ENCODE measurements around the gene CPEB2. TPM values are rescaled to one million over a fixed set of nuclear protein-coding genes. Genes with fewer than 3 reads are reported as not detected.
"Not testable (repeated sequence)": the region's sequence is repeated elsewhere in the genome, so short reads cannot be mapped to it uniquely, and the experiment has no call there.

CPEB2 gene
- total and polyA plus RNA-seq, 2 experiments from 2014 or later: 3.5 to 6.6 TPM

DNA sequence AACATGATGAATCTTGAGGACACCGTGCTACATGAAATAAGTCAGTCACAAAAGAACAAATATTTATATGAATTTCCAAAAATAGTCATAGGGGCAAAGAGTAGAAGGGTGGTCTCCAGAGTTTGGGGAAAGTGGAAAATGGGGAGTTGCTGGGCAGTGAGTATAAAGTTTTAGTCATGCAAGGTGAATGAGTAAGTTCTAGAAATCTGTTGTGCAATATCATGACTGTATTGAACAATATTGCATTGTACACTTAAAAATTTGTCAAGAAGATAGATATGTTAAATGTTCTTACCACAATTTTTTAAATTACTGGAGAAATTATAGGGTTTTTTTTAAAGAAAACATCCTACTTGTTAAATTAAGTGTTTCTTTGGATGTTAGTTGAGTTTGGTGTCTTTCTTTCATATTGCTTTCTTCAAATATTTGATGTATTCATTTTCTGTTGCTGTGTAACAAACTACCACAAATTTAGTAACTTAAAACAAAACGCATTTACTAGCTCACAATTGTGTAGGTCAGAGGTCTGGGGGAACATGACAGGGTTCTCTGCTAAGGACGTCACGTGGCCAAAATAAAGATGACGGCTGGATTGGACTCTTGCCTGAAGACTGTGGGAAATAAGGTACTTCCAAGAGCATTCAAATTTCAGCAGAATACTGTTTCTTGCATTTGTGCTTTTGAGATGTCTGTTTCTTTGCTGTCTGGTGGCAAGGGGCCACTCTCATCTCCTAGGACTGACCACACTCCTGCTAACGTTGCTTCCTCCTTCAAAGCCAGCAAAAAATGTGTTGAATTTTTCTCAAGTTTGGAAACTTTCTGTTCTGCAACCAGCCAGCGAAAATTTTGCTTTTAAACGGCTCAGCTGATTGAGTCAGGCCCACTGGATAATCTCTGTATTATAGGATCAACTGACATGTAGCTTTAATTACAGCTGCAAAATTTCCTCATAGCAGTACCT lies 76.7 kb downstream of the CPEB2 start:
- Histone ChIP-seq H3K79me2 (ENCODE audit: insufficient read depth) (no peaks in the 10 kb centered on the region), H3K9me2 (ENCODE audit: insufficient read depth) (no peaks in the 10 kb centered on the region), H3K4me3 (no peak overlapping the region; the same call in 1 of the 2 replicates), H3K9ac (peak overlapping the region; percentile 33), H2AFZ (no peak overlapping the region), H3K4me1 (ENCODE audit: insufficient read depth) (peaks cover 24% of the 10 kb centered on the region), H3K4me2 (ENCODE audit: unreplicated experiment) (peak overlapping the region; percentile 54), H3F3A (ENCODE audit: insufficient read depth) (peaks cover 23% of the 10 kb centered on the region), H3K27me3 (replicated peaks; ENCODE audit: insufficient read depth) (no peaks in the 10 kb centered on the region), H3K9me3 (ENCODE audit: low read depth) (no peaks in the 10 kb centered on the region), H3K36me3 (ENCODE audit: low read depth) (no peaks in the 10 kb centered on the region), H3K27ac (peak overlapping the region; percentile 90), H4K20me1 (ENCODE audit: insufficient read depth) (no peaks in the 10 kb centered on the region)
- peak; percentile 71 for DNase-seq
- in situ Hi-C loops (cut with MboI): no loop called here
- WGBS, 2 experiments (ENCODE audit: low coverage in 1 of 2, low lambda C conversion rate in 2 of 2, missing lambda C conversion rate in 2 of 2): 61 to 72% methylated on average over 8 of the region's 8 CpGs
- no peak for TF ChIP-seq EZH2 (IDR thresholded peaks at IDR 0.05; ENCODE audit: insufficient read depth, poor library complexity, severe bottlenecking)
- no peak for TF ChIP-seq EZH2phosphoT487 (IDR thresholded peaks at IDR 0.05; ENCODE audit: insufficient read depth, low read depth)

DNA sequence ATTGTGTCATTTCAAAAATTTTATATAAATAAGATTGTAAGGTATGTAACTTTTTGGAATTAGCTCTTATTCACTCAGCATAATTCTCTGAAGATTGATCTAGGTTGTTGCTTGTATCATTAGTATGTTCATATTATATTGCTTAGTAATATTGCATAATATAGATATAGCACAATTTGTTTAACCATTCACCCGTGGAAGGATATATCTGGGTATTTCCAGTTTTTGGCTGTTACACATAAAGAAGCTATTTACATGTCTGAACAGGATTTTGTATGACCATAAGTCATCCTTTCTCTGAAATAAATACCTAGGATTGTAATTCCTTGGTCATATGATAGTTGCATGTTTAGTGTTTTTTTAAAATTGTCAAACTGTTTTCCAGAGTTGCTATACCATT lies 82.5 kb downstream of the CPEB2 start:
- no peaks in the 10 kb centered on the region for H3K27me3 ChIP-seq (replicated peaks; ENCODE audit: insufficient read depth)
- no peak overlapping the region for H2AFZ ChIP-seq
- H3K9me3 ChIP-seq (ENCODE audit: low read depth): no peaks in the 10 kb centered on the region
- H3K79me2 ChIP-seq (ENCODE audit: insufficient read depth): no peaks in the 10 kb centered on the region
- no peak overlapping the region for H3K4me2 ChIP-seq (ENCODE audit: unreplicated experiment)
- H3K9ac ChIP-seq: no peak overlapping the region
- H3K9me2 ChIP-seq (ENCODE audit: insufficient read depth): no peaks in the 10 kb centered on the region
- no peaks in the 10 kb centered on the region for H4K20me1 ChIP-seq (ENCODE audit: insufficient read depth)
- no peak for TF ChIP-seq EZH2 (IDR thresholded peaks at IDR 0.05; ENCODE audit: insufficient read depth, poor library complexity, severe bottlenecking)
- no peak for TF ChIP-seq EZH2phosphoT487 (IDR thresholded peaks at IDR 0.05; ENCODE audit: insufficient read depth, low read depth)
- no peak overlapping the region for H3K4me3 ChIP-seq
- in situ Hi-C loops (cut with MboI): no loop called here
- H3F3A ChIP-seq (ENCODE audit: insufficient read depth): no peaks in the 10 kb centered on the region
- no peak overlapping the region for H3K27ac ChIP-seq
- no peaks in the 10 kb centered on the region for H3K36me3 ChIP-seq (ENCODE audit: low read depth)
- DNase-seq: no peak
- no peaks in the 10 kb centered on the region for H3K4me1 ChIP-seq (ENCODE audit: insufficient read depth)
- 29 to 30% methylated on average over 1 of the region's 1 CpG for WGBS, 2 experiments (ENCODE audit: low coverage in 1 of 2, low lambda C conversion rate in 2 of 2, missing lambda C conversion rate in 2 of 2)

DNA sequence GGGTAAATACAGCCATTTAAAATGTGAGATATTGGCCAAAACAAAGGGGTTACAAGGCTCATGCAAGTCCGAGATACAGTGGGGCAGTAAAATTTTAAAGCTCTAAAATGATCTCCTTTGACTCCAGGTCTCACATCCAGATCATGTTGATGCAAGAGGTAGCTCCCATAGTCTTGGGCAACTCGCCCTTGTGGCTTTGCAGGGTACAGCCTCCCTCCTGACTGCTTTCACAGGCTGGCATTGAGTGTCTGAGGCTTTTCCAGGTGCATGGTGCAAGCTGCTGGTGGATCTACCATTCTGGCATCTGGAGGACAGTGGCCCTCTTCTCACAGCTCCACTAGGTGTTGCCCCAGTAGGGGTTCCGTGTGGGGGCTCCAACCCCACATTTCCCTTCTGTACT lies 83.5 kb downstream of the CPEB2 start:
- H3K79me2 ChIP-seq (ENCODE audit: insufficient read depth); H3K9me2 ChIP-seq (ENCODE audit: insufficient read depth); H3K9me3 ChIP-seq (ENCODE audit: low read depth); H3K27me3 ChIP-seq (replicated peaks; ENCODE audit: insufficient read depth); H2AFZ ChIP-seq; H3K4me2 ChIP-seq (ENCODE audit: unreplicated experiment); H4K20me1 ChIP-seq (ENCODE audit: insufficient read depth); H3K27ac ChIP-seq; H3K36me3 ChIP-seq (ENCODE audit: low read depth); H3K4me3 ChIP-seq; H3K4me1 ChIP-seq (ENCODE audit: insufficient read depth); in situ Hi-C loops (cut with MboI); H3F3A ChIP-seq (ENCODE audit: insufficient read depth); DNase-seq; H3K9ac ChIP-seq: not testable (repeated sequence)
- WGBS, 2 experiments (ENCODE audit: low coverage in 1 of 2, low lambda C conversion rate in 2 of 2, missing lambda C conversion rate in 2 of 2): 39 to 41% methylated on average over 3 of the region's 3 CpGs

DNA sequence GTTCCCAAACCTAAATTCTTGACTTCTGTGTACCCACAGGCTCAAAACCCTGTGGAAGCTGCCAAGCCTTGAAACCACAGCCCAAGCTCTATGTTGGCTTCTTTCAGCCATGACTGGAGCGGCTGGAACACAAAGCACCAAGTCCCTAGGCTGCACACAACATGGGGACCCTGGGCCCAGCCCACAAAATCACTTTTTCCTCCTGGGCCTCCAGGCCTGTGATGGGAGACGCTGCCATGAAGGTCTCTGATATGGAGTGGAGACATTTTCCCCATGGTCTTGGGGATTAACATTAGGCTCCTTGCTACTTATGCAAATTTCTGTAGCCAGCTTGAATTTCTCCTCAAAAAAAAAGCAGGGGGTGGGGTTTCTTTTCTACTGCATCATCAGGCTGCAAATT lies 84.0 kb downstream of the CPEB2 start:
- whole genome bisulfite sequencing, 2 experiments (ENCODE audit: low coverage in 1 of 2, low lambda C conversion rate in 2 of 2, missing lambda C conversion rate in 2 of 2): 38 to 51% methylated on average over 2 of the region's 2 CpGs
- not testable (repeated sequence) for DNase-seq

More for the DNA sequence above, 84.0 kb downstream of the CPEB2 start:
- H3K36me3 ChIP-seq (ENCODE audit: low read depth); H3K4me3 ChIP-seq; H3K4me1 ChIP-seq (ENCODE audit: insufficient read depth); H3K9me2 ChIP-seq (ENCODE audit: insufficient read depth); H3K27ac ChIP-seq; H3K9me3 ChIP-seq (ENCODE audit: low read depth); H3K4me2 ChIP-seq (ENCODE audit: unreplicated experiment); in situ Hi-C loops (cut with MboI); H3K9ac ChIP-seq; H3K79me2 ChIP-seq (ENCODE audit: insufficient read depth); H2AFZ ChIP-seq; H3F3A ChIP-seq (ENCODE audit: insufficient read depth); H4K20me1 ChIP-seq (ENCODE audit: insufficient read depth); H3K27me3 ChIP-seq (replicated peaks; ENCODE audit: insufficient read depth): not testable (repeated sequence)
